H9 (cell line): ENCODE results near the gene OLR1. TPM values are rescaled to one million over a fixed set of nuclear protein-coding genes. Genes with fewer than 3 reads are reported as not detected.

Experiments used
- DNase-seq: peaks from one replicate; pipeline ENCODE4 v3.0.0-alpha.2; 2017
- H2AFZ ChIP-seq: one replicate; pipeline ENCODE4 v1.6.1; 2013; ENCODE audit warnings: mild to moderate bottlenecking, low read length, control low read depth, moderate library complexity
- H2AK5ac ChIP-seq: 2 replicates; pipeline ENCODE4 v1.6.1; 2013; ENCODE audit warnings: low read length, control low read depth, mixed read lengths; ENCODE audit not compliant: insufficient read length
- H2BK120ac ChIP-seq: one replicate; pipeline ENCODE4 v1.6.1; 2013; ENCODE audit warnings: low read depth, mild to moderate bottlenecking, low read length, control low read depth, inconsistent platforms; ENCODE audit not compliant: poor library complexity, severe bottlenecking
- H2BK12ac ChIP-seq: 2 replicates; pipeline ENCODE4 v1.6.1; 2013; ENCODE audit warnings: low read length, control low read depth, mixed read lengths, low read depth; ENCODE audit not compliant: insufficient read length
- H2BK15ac ChIP-seq: 2 replicates; pipeline ENCODE4 v1.6.1; 2013; ENCODE audit warnings: low read depth, low read length, control low read depth
- H2BK20ac ChIP-seq: one replicate; pipeline ENCODE4 v1.6.1; 2013; ENCODE audit warnings: low read depth, mild to moderate bottlenecking, low read length, control low read depth, inconsistent platforms; ENCODE audit not compliant: poor library complexity, severe bottlenecking
- H2BK5ac ChIP-seq: 2 replicates; pipeline ENCODE4 v1.6.1; 2013; ENCODE audit warnings: low read length, control low read depth, mixed read lengths; ENCODE audit not compliant: insufficient read length
- H3K14ac ChIP-seq: 2 replicates; pipeline ENCODE4 v1.6.1; 2013; ENCODE audit warnings: low read length, control low read depth; ENCODE audit not compliant: insufficient read depth
- H3K18ac ChIP-seq: 2 replicates; pipeline ENCODE4 v1.6.1; 2013; ENCODE audit warnings: low read depth, mild to moderate bottlenecking, mixed read lengths, low read length, control low read depth; ENCODE audit not compliant: insufficient read length
- H3K23ac ChIP-seq: 2 replicates; pipeline ENCODE4 v1.6.1; 2013; ENCODE audit warnings: low read length, control low read depth, mixed read lengths, low read depth; ENCODE audit not compliant: insufficient read length
- H3K23me2 ChIP-seq: 2 replicates; pipeline ENCODE4 v1.6.1; 2013; ENCODE audit warnings: low read depth, mild to moderate bottlenecking, mixed read lengths, low read length, control low read depth; ENCODE audit not compliant: insufficient read length, poor library complexity, severe bottlenecking
- H3K27ac ChIP-seq: 2 replicates; pipeline ENCODE4 v1.5.1; 2013; ENCODE audit warnings: low read length, control low read depth, mixed read lengths, low read depth; ENCODE audit not compliant: insufficient read length
- H3K27me3 ChIP-seq: 2 replicates; pipeline ENCODE4 v1.6.1; 2013; ENCODE audit warnings: low read length, control low read depth, inconsistent platforms; ENCODE audit not compliant: insufficient read depth
- H3K4ac ChIP-seq: 2 replicates; pipeline ENCODE4 v1.6.1; 2013; ENCODE audit warnings: low read depth, mild to moderate bottlenecking, control low read depth, inconsistent platforms, low read length, moderate library complexity
- H3K4me1 ChIP-seq: 2 replicates; pipeline ENCODE4 v1.6.1; 2013; ENCODE audit warnings: low read length, control low read depth, inconsistent platforms; ENCODE audit not compliant: insufficient read depth
- H3K4me2 ChIP-seq: 2 replicates; pipeline ENCODE4 v1.6.1; 2013; ENCODE audit warnings: low read length, control low read depth, mixed read lengths; ENCODE audit not compliant: insufficient read length, insufficient read depth
- H3K56ac ChIP-seq: 2 replicates; pipeline ENCODE4 v1.6.1; 2013; ENCODE audit warnings: low read depth, mild to moderate bottlenecking, mixed read lengths, low read length, control low read depth; ENCODE audit not compliant: insufficient read length
- H3K79me1 ChIP-seq: 2 replicates; pipeline ENCODE4 v1.6.1; 2013; ENCODE audit warnings: low read depth, mild to moderate bottlenecking, moderate library complexity, low read length, control low read depth, inconsistent platforms; ENCODE audit not compliant: insufficient read depth, poor library complexity, severe bottlenecking
- H3K79me2 ChIP-seq: 2 replicates; pipeline ENCODE4 v1.6.1; 2013; ENCODE audit warnings: low read length, control low read depth, inconsistent platforms; ENCODE audit not compliant: insufficient read depth
- H3K9ac ChIP-seq: 2 replicates; pipeline ENCODE4 v1.6.1; 2013; ENCODE audit warnings: low read length, control low read depth, mixed read lengths; ENCODE audit not compliant: insufficient read length; ENCODE audit errors: extremely low read depth
- H3K9me3 ChIP-seq: one replicate; pipeline ENCODE4 v1.6.1; 2013; ENCODE audit warnings: low read depth, low read length, inconsistent platforms; ENCODE audit not compliant: control insufficient read depth
- H3T11ph ChIP-seq: one replicate; pipeline ENCODE4 v1.6.1; 2013; ENCODE audit warnings: mild to moderate bottlenecking, low read length, control low read depth, inconsistent platforms
- H4K20me1 ChIP-seq: one replicate; pipeline ENCODE4 v1.6.1; 2013; ENCODE audit not compliant: control insufficient read depth, insufficient read length, insufficient read depth
- H4K5ac ChIP-seq: 2 replicates; pipeline ENCODE4 v1.6.1; 2013; ENCODE audit warnings: low read depth, mild to moderate bottlenecking, mixed read lengths, low read length, control low read depth; ENCODE audit not compliant: insufficient read length
- H4K8ac ChIP-seq: replicated peaks from 2 replicates; pipeline ENCODE4 v1.6.1; 2013; ENCODE audit warnings: low read length, control low read depth, mixed read lengths, low read depth; ENCODE audit not compliant: insufficient read length
- H4K91ac ChIP-seq: 2 replicates; pipeline ENCODE4 v1.6.1; 2013; ENCODE audit warnings: low read depth, mild to moderate bottlenecking, moderate library complexity, mixed read lengths, low read length, control low read depth; ENCODE audit not compliant: insufficient read length
- H3K27ac Mint-ChIP-seq, 3 experiments: 2 replicates in 2 of 3; 3 replicates in 1 of 3; pipeline ENCODE4 v1.8.0; 2020 to 2021; ENCODE audit warnings: mixed read lengths in 3 of 3, mild to moderate bottlenecking in 1 of 3, moderate library complexity in 1 of 3
- H3K27me3 Mint-ChIP-seq: 2 replicates; pipeline ENCODE4 v1.8.0; 2021; ENCODE audit warnings: low read depth, mild to moderate bottlenecking, moderate library complexity, mixed read lengths
- H3K36me3 Mint-ChIP-seq, 3 experiments: 2 replicates in 2 of 3; 3 replicates in 1 of 3; pipeline ENCODE4 v1.8.0; 2020 to 2021; ENCODE audit warnings: low read depth in 3 of 3, mixed read lengths in 3 of 3; ENCODE audit not compliant: insufficient read depth in 1 of 3
- H3K4me1 Mint-ChIP-seq, 2 experiments: 2 replicates each; pipeline ENCODE4 v1.8.0; 2020; ENCODE audit warnings: mixed read lengths in 2 of 2
- H3K4me3 Mint-ChIP-seq, 2 experiments: 2 replicates in 1 of 2; 3 replicates in 1 of 2; pipeline ENCODE4 v1.8.0; 2020 to 2021; ENCODE audit warnings: mild to moderate bottlenecking in 2 of 2, mixed read lengths in 2 of 2, moderate library complexity in 1 of 2
- H3K9me3 Mint-ChIP-seq, 2 experiments: 2 replicates in 1 of 2; 3 replicates in 1 of 2; pipeline ENCODE4 v1.8.0; 2020; ENCODE audit warnings: mild to moderate bottlenecking in 2 of 2, mixed read lengths in 2 of 2, moderate library complexity in 1 of 2
- WGBS: extraction: QIAGEN DNeasy Blood & Tissue Kit; methylation state at CpG from one replicate; pipeline ENCODE4 v1.1.7; 2013; ENCODE audit warnings: missing lambda C conversion rate, low lambda C conversion rate, mixed read lengths; ENCODE audit not compliant: insufficient read length; ENCODE audit errors: extremely low coverage; 5-methylcytosine and 5-hydroxymethylcytosine counted together
- total RNA-seq: library from RNA; stranded (reverse); gene quantifications from 2 replicates; pipeline ENCODE4 v1.2.1, GENCODE V29; 2021
- TF ChIP-seq, protein P1 (sequence below): fragments of 200-600 bp; sonication (generic); conservative IDR thresholded peaks from 3 replicates; pipeline ENCODE4 v1.8.0; 2021; ENCODE audit warnings: antibody characterized with exemption, mild to moderate bottlenecking

Gene OLR1
- total RNA-seq, 1 experiment from 2014 or later = not detected

DNA sequence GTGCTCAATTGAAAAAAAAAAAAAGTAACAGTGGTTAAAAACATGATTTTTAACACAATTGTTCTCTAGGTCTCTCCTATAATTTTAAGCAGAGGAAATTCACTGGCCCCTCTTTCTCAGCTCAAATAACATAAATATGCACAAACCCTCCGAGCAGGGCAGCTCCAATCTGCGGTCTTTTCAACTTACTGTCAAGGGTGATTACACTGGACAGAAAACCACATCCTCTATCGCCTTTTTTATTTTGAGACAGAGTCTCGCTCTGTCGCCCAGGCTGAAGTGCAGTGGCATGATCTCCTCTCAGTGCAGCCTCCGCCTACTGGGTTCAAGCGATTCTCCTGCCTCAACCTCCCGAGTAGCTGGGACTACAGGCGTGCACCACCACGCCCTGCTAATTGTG is 24.3 kb upstream of the OLR1 start:
- no peak for DNase-seq
- H3K27me3 ChIP-seq = no peaks in the 10 kb centered on the region
- no peak overlapping the region for H2BK120ac ChIP-seq
- H2AFZ ChIP-seq = no peak overlapping the region
- H3K9me3 Mint-ChIP-seq = peaks cover 5 to 7% of the 10 kb centered on the region in 2 experiments; a peak in 2 of 5 replicates
- no peaks in the 10 kb centered on the region for H3K36me3 Mint-ChIP-seq
- no peak overlapping the region for H3K4ac ChIP-seq
- no peak overlapping the region for H4K91ac ChIP-seq
- H3K4me3 Mint-ChIP-seq = no peak overlapping the region
- H2BK12ac ChIP-seq = no peak overlapping the region
- no peaks in the 10 kb centered on the region for H3K27me3 Mint-ChIP-seq
- H4K20me1 ChIP-seq = no peaks in the 10 kb centered on the region
- no peak overlapping the region for H3T11ph ChIP-seq
- no peak overlapping the region for H3K27ac ChIP-seq
- H2BK20ac ChIP-seq = no peak overlapping the region
- H3K4me2 ChIP-seq = no peak overlapping the region
- peaks cover 2 to 12% of the 10 kb centered on the region in 2 experiments; a peak in 2 of 4 replicates for H3K4me1 Mint-ChIP-seq
- no peak overlapping the region for H2BK15ac ChIP-seq
- TF ChIP-seq, protein P1, sequence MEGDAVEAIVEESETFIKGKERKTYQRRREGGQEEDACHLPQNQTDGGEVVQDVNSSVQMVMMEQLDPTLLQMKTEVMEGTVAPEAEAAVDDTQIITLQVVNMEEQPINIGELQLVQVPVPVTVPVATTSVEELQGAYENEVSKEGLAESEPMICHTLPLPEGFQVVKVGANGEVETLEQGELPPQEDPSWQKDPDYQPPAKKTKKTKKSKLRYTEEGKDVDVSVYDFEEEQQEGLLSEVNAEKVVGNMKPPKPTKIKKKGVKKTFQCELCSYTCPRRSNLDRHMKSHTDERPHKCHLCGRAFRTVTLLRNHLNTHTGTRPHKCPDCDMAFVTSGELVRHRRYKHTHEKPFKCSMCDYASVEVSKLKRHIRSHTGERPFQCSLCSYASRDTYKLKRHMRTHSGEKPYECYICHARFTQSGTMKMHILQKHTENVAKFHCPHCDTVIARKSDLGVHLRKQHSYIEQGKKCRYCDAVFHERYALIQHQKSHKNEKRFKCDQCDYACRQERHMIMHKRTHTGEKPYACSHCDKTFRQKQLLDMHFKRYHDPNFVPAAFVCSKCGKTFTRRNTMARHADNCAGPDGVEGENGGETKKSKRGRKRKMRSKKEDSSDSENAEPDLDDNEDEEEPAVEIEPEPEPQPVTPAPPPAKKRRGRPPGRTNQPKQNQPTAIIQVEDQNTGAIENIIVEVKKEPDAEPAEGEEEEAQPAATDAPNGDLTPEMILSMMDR = no peak
- H3K9me3 ChIP-seq = no peaks in the 10 kb centered on the region
- no peak overlapping the region for H3K14ac ChIP-seq
- H4K8ac ChIP-seq = no peak overlapping the region
- no CpG with 5 or more reads among the region's 10 CpGs for WGBS
- H3K56ac ChIP-seq = no peak overlapping the region
- no peak overlapping the region for H4K5ac ChIP-seq
- no peaks in the 10 kb centered on the region for H3K4me1 ChIP-seq
- no peaks in the 10 kb centered on the region for H3K79me1 ChIP-seq
- H3K9ac ChIP-seq = no peak overlapping the region
- H2AK5ac ChIP-seq = no peak overlapping the region
- H3K79me2 ChIP-seq = no peaks in the 10 kb centered on the region
- H3K27ac Mint-ChIP-seq = no peak overlapping the region
- H3K23me2 ChIP-seq = no peaks in the 10 kb centered on the region
- H3K18ac ChIP-seq = no peak overlapping the region
- H2BK5ac ChIP-seq = no peak overlapping the region
- no peak overlapping the region for H3K23ac ChIP-seq
